K562 (cell line): Measurements from ENCODE around the gene NR3C2. TPM values are rescaled to one million over a fixed set of nuclear protein-coding genes. Genes with fewer than 3 reads are reported as not detected.

ENCODE experiments used
- ATAC-seq: fragments of 200-7000 bp; cut with Tn5 transposase; 3 replicates; pipeline ENCODE4 v1.9.1; 2020; ENCODE audit warnings: moderate library complexity
- BruUV-seq: library from RNA; stranded (reverse); fragments of 400-500 nt; replicated peaks from 2 replicates; lab custom pipeline; 2021; lab: Mats Ljungman, UMichigan
- CTCF ChIA-PET: fragments of 300-600 bp; formaldehyde crosslinking; extraction: SDS; loops from one replicate; lab custom pipeline; 2021; ENCODE audit warnings: low intra/inter-chr PET ratio; lab: Yijun Ruan, JAX
- POLR2A ChIA-PET: fragments of 300-600, 350-650 bp; sonication (Branson Sonifier 250); formaldehyde crosslinking; extraction: SDS; loops from one replicate; lab custom pipeline; 2021; ENCODE audit warnings: antibody characterized with exemption, inconsistent platforms; lab: Yijun Ruan, JAX
- DNase-seq, 4 experiments: peaks; one replicate each; pipeline versions ENCODE4 v3.0.0 to v3.0.0-alpha.2; 2011 to 2018; ENCODE audit warnings: low spot score in 3 of 4, mixed read lengths in 3 of 4; ENCODE audit errors: extremely low read depth in 1 of 4
- FAIRE-seq: peaks from 2 replicates; lab custom pipeline; 2011; peaks lifted over from hg19 to GRCh38; lab: Jason Lieb, UNC
- H2AFZ ChIP-seq: 2 replicates; pipeline ENCODE4 v1.6.0; 2011; ENCODE audit warnings: low read depth, low read length, control low read depth, inconsistent platforms
- H3K27ac ChIP-seq: fragments of 200-600 bp; 3 replicates; pipeline ENCODE4 v1.8.0; 2011; ENCODE audit warnings: low read depth, mild to moderate bottlenecking, control low read depth, inconsistent platforms, low read length, moderate library complexity, mixed read lengths; ENCODE audit errors: extremely low read depth
- H3K27me3 ChIP-seq, 2 experiments: fragments of 300-600 bp in 1 of 2; 2 replicates in 1 of 2; 3 replicates in 1 of 2; pipeline versions ENCODE4 v1.6.0 to v1.8.0; 2011; ENCODE audit warnings: inconsistent platforms in 2 of 2, low read length in 2 of 2, mild to moderate bottlenecking in 1 of 2, mixed read lengths in 1 of 2, moderate library complexity in 1 of 2; ENCODE audit not compliant: control insufficient read depth in 2 of 2, insufficient read depth in 2 of 2
- H3K36me3 ChIP-seq: fragments of 300-600 bp; 3 replicates; pipeline ENCODE4 v1.8.0; 2011; ENCODE audit warnings: mild to moderate bottlenecking, low read length, inconsistent platforms; ENCODE audit not compliant: control insufficient read depth, insufficient read depth
- H3K4me1 ChIP-seq, 2 experiments: fragments of 200-600 bp in 1 of 2; replicated peaks in 1 of 2; 2 replicates in 1 of 2; 3 replicates in 1 of 2; pipeline versions ENCODE4 v1.5.1 to v1.8.0; 2011; ENCODE audit warnings: inconsistent platforms in 2 of 2, low read length in 2 of 2, mild to moderate bottlenecking in 1 of 2, mixed read lengths in 1 of 2, moderate library complexity in 1 of 2; ENCODE audit not compliant: control insufficient read depth in 2 of 2, insufficient read depth in 2 of 2
- H3K4me2 ChIP-seq: 2 replicates; pipeline ENCODE4 v1.6.1; 2011; ENCODE audit warnings: low read length, control low read depth, inconsistent platforms, mixed read lengths; ENCODE audit not compliant: insufficient read depth
- H3K4me3 ChIP-seq: fragments of 200-600 bp; sonication (generic), shearing (Covaris generic); 2 replicates; pipeline ENCODE4 v1.5.1; 2016; ENCODE audit warnings: control low read depth, inconsistent platforms
- H3K79me2 ChIP-seq: fragments of 200-600 bp; 3 replicates; pipeline ENCODE4 v1.8.0; 2011; ENCODE audit warnings: low read length, inconsistent platforms; ENCODE audit not compliant: control insufficient read depth, insufficient read depth
- H3K9ac ChIP-seq, 2 experiments: 2 replicates each; pipeline versions ENCODE4 v1.6.0 to v1.6.1; 2011; ENCODE audit warnings: low read depth in 2 of 2, low read length in 2 of 2, control low read depth in 1 of 2, inconsistent platforms in 1 of 2, mild to moderate bottlenecking in 1 of 2, mixed read lengths in 1 of 2; ENCODE audit not compliant: insufficient read depth in 1 of 2
- H3K9me1 ChIP-seq: one replicate; pipeline ENCODE4 v1.6.0; 2011; ENCODE audit warnings: inconsistent platforms, mild to moderate bottlenecking, low read length, moderate library complexity; ENCODE audit not compliant: control insufficient read depth, insufficient read depth
- H3K9me3 ChIP-seq: replicated peaks from 2 replicates; pipeline ENCODE4 v1.5.1; 2011; ENCODE audit warnings: low read depth, low read length, inconsistent platforms; ENCODE audit not compliant: control insufficient read depth, insufficient read depth
- H4K20me1 ChIP-seq: replicated peaks from 2 replicates; pipeline ENCODE4 v1.6.1; 2011; ENCODE audit warnings: low read length, inconsistent platforms, mixed read lengths; ENCODE audit not compliant: control insufficient read depth, insufficient read depth
- GABPB1 ChIP-seq: sonication (generic); formaldehyde crosslinking; IDR thresholded peaks from 2 replicates; pipeline ENCODE4 v1.8.0; 2022; ENCODE audit warnings: mild to moderate bottlenecking, missing genetic modification reagents
- TRIM24 ChIP-seq, 2 experiments: fragments of 450-650 bp; IDR thresholded peaks; 2 replicates each; pipeline ENCODE4 v1.6.1; 2016
- ZNF124 ChIP-seq: sonication (generic); formaldehyde crosslinking; IDR thresholded peaks from 2 replicates; pipeline ENCODE4 v1.8.1; 2022; ENCODE audit warnings: missing genetic modification reagents
- WGBS: fragments of 100-300 bp; shearing (Covaris generic); methylation state at CpG from one replicate; pipeline ENCODE4 v1.1.6; 2016; ENCODE audit warnings: low coverage, mixed read lengths; ENCODE audit not compliant: insufficient coverage; ENCODE audit errors: missing lambda C conversion rate; 5-methylcytosine and 5-hydroxymethylcytosine counted together
- in situ Hi-C: fragments of 300-500 bp; cut with MboI; formaldehyde crosslinking; loops from 4 replicates; pipeline ENCODE4 v1.15.0; 2018; ENCODE audit warnings: inconsistent platforms, mixed read lengths
- intact Hi-C: fragments of 100-400 bp; cut with micrococcal nuclease; formaldehyde crosslinking; loops from 2 replicates; pipeline ENCODE4 v1.14.2; 2022
- polyA plus RNA-seq, 8 experiments: library from polyadenylated mRNA; depleted of rRNA in 4 of 8; stranded (reverse) in 5 of 8; unstranded in 3 of 8; fragments of >200 nt; fragmentation: Nextera tagmentation in 2 of 8; fragmentation: Illumina TruSeq in 1 of 8; extraction: Ambion mirVana in 2 of 8; extraction: Trizol in 1 of 8; gene quantifications; 2 replicates each; pipeline versions ENCODE4 v1.2.1 to v1.2.3, GENCODE V29; 2011 to 2014; ENCODE audit warnings: inconsistent platforms in 1 of 8, missing spikeins in 1 of 8
- total RNA-seq, 7 experiments: library from RNA; depleted of rRNA in 6 of 7; stranded (reverse); fragments of >200 nt in 6 of 7; fragmentation: Illumina TruSeq in 2 of 7; extraction: Trizol in 2 of 7; gene quantifications; 2 replicates each; pipeline versions ENCODE4 v1.2.1 to v1.2.3, GENCODE V29; 2011 to 2021; ENCODE audit warnings: low replicate concordance in 1 of 7
- TF ChIP-seq, protein P1 (sequence below): fragments of 450-650 bp; IDR thresholded peaks from 2 replicates; pipeline ENCODE4 v1.6.1; 2017; ENCODE audit warnings: antibody characterized with exemption, mild to moderate bottlenecking
- TF ChIP-seq, protein P2 (sequence below): fragments of 250-450 bp; sonication (Bioruptor Pico); IDR thresholded peaks from 2 replicates; pipeline ENCODE4 v1.4.0; 2020

Gene NR3C2
- total and polyA plus RNA-seq, 9 of the 15 experiments (the other 6 are each of a cell fraction or from before 2014, with no cell fraction given) = 0.01 to 0.28 (median 0.16) TPM; not detected in 2

DNA sequence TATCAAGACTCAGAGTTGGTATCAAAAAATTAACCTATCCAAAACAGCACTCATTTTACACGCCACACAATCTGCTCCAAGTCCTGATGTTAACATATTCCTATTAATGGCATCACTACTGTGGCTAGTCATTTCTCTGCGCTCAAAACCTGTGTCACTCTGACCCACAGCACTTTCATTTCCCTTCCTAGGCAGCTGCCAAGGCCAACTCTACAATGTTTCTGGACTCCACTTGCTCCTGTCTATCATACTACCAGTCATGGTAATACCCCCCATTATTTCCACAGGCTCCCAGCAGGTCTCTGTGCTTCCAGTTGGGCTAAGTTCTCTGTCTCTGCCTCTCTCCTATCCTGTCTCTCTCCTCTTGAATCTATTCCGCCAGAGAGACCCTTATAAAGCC lies 323.6 kb downstream of the NR3C2 start (continued):
- TF ChIP-seq, protein P1, sequence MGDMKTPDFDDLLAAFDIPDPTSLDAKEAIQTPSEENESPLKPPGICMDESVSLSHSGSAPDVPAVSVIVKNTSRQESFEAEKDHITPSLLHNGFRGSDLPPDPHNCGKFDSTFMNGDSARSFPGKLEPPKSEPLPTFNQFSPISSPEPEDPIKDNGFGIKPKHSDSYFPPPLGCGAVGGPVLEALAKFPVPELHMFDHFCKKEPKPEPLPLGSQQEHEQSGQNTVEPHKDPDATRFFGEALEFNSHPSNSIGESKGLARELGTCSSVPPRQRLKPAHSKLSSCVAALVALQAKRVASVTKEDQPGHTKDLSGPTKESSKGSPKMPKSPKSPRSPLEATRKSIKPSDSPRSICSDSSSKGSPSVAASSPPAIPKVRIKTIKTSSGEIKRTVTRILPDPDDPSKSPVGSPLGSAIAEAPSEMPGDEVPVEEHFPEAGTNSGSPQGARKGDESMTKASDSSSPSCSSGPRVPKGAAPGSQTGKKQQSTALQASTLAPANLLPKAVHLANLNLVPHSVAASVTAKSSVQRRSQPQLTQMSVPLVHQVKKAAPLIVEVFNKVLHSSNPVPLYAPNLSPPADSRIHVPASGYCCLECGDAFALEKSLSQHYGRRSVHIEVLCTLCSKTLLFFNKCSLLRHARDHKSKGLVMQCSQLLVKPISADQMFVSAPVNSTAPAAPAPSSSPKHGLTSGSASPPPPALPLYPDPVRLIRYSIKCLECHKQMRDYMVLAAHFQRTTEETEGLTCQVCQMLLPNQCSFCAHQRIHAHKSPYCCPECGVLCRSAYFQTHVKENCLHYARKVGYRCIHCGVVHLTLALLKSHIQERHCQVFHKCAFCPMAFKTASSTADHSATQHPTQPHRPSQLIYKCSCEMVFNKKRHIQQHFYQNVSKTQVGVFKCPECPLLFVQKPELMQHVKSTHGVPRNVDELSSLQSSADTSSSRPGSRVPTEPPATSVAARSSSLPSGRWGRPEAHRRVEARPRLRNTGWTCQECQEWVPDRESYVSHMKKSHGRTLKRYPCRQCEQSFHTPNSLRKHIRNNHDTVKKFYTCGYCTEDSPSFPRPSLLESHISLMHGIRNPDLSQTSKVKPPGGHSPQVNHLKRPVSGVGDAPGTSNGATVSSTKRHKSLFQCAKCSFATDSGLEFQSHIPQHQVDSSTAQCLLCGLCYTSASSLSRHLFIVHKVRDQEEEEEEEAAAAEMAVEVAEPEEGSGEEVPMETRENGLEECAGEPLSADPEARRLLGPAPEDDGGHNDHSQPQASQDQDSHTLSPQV = no peak

DNA sequence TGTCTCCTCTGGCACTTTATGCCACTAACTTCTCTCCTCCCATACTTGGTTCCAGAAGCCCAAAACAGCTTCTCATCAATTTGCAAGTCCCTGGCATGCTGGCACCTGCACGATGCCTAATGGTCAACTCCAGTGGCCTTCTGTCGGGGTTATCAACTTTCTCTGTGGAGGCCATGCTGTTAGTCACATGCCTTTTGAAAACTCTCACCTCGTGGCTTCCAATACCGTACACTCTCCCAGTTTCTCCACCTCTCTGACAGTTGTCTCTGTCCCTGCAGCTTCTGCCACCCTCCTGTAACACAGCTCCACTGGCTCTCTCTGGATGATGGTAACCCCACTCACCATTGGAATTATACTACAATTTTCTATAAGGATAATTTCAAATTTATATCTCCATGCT lies 324.0 kb downstream of the NR3C2 start:
- POLR2A ChIA-PET = no interaction called here
- H3K36me3 ChIP-seq = no peaks in the 10 kb centered on the region
- no peaks in the 10 kb centered on the region for H4K20me1 ChIP-seq
- in situ Hi-C loops (no loop called here), intact Hi-C loops (no loop called here)
- H3K9me3 ChIP-seq = no peaks in the 10 kb centered on the region
- no peak for FAIRE-seq
- ATAC-seq = no peak
- WGBS = 0% methylated on average over 4 of the region's 4 CpGs
- no peaks in the 10 kb centered on the region for H3K79me2 ChIP-seq
- H3K4me3 ChIP-seq = no peak overlapping the region
- no peaks in the 10 kb centered on the region for H3K27me3 ChIP-seq
- H2AFZ ChIP-seq = no peak overlapping the region
- no peaks in the 10 kb centered on the region for H3K9me1 ChIP-seq
- DNase-seq = no peak
- BruUV-seq = no TSS peak
- no peak overlapping the region for H3K27ac ChIP-seq
- H3K4me1 ChIP-seq = no peaks in the 10 kb centered on the region
- H3K9ac ChIP-seq = no peak overlapping the region
- no peak overlapping the region for H3K4me2 ChIP-seq
- CTCF ChIA-PET = no interaction called here
- TF ChIP-seq TRIM24 (IDR thresholded peaks at IDR 0.05) (no peak), GABPB1 (no peak), ZNF124 (CRISPR knock-in tag) (no peak)
- TF ChIP-seq, protein P2, sequence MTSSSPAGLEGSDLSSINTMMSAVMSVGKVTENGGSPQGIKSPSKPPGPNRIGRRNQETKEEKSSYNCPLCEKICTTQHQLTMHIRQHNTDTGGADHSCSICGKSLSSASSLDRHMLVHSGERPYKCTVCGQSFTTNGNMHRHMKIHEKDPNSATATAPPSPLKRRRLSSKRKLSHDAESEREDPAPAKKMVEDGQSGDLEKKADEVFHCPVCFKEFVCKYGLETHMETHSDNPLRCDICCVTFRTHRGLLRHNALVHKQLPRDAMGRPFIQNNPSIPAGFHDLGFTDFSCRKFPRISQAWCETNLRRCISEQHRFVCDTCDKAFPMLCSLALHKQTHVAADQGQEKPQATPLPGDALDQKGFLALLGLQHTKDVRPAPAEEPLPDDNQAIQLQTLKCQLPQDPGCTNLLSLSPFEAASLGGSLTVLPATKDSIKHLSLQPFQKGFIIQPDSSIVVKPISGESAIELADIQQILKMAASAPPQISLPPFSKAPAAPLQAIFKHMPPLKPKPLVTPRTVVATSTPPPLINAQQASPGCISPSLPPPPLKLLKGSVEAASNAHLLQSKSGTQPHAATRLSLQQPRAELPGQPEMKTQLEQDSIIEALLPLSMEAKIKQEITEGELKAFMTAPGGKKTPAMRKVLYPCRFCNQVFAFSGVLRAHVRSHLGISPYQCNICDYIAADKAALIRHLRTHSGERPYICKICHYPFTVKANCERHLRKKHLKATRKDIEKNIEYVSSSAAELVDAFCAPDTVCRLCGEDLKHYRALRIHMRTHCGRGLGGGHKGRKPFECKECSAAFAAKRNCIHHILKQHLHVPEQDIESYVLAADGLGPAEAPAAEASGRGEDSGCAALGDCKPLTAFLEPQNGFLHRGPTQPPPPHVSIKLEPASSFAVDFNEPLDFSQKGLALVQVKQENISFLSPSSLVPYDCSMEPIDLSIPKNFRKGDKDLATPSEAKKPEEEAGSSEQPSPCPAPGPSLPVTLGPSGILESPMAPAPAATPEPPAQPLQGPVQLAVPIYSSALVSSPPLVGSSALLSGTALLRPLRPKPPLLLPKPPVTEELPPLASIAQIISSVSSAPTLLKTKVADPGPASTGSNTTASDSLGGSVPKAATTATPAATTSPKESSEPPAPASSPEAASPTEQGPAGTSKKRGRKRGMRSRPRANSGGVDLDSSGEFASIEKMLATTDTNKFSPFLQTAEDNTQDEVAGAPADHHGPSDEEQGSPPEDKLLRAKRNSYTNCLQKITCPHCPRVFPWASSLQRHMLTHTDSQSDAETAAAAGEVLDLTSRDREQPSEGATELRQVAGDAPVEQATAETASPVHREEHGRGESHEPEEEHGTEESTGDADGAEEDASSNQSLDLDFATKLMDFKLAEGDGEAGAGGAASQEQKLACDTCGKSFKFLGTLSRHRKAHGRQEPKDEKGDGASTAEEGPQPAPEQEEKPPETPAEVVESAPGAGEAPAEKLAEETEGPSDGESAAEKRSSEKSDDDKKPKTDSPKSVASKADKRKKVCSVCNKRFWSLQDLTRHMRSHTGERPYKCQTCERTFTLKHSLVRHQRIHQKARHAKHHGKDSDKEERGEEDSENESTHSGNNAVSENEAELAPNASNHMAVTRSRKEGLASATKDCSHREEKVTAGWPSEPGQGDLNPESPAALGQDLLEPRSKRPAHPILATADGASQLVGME (CRISPR knock-in tag) = no peak
